GM21786 (cell line): Measurements from ENCODE around the gene STK38L.

Experiments
- ATAC-seq: cut with Tn5 transposase; IDR thresholded peaks from one replicate; pipeline ENCODE4 v1.9.1; 2021; ENCODE audit not compliant: unreplicated experiment

The STK38L gene

GRCh38 chr12:27344760-27345159 is 100.7 kb downstream of the STK38L start:
- no peak for ATAC-seq

- no peak for ATAC-seq
These were observed 101.3 kb downstream of the STK38L start for GRCh38 chr12:27345376-27345775.

GRCh38 chr12:27347779-27348178 is 103.7 kb downstream of the STK38L start:
- ATAC-seq, result no peak

- ATAC-seq, result no peak
These were observed 107.4 kb downstream of the STK38L start for GRCh38 chr12:27351476-27351875.

- ATAC-seq, result no peak
These were observed 111.4 kb downstream of the STK38L start for GRCh38 chr12:27355486-27355885.

- ATAC-seq, result no peak
These were observed 111.9 kb downstream of the STK38L start for GRCh38 chr12:27355979-27356378.

- no peak for ATAC-seq
These were observed 115.7 kb downstream of the STK38L start for GRCh38 chr12:27359578-27360340.

GRCh38 chr12:27361372-27361771 is 117.3 kb downstream of the STK38L start:
- ATAC-seq, result no peak

- no peak for ATAC-seq
These were observed 122.5 kb downstream of the STK38L start for GRCh38 chr12:27366621-27367020.

- no peak for ATAC-seq
These were observed 123.0 kb downstream of the STK38L start for GRCh38 chr12:27367078-27367477.
